HG02642 (cell line): Measurements from ENCODE around the gene ZCCHC7.
"Not testable (repeated sequence)": the region's sequence is repeated elsewhere in the genome, so short reads cannot be mapped to it uniquely, and the experiment has no call there.

Experiments
- ATAC-seq: cut with Tn5 transposase; IDR thresholded peaks from one replicate; pipeline ENCODE4 v1.9.1; 2021; ENCODE audit warnings: mild to moderate bottlenecking; ENCODE audit not compliant: unreplicated experiment, poor library complexity

Gene ZCCHC7

GRCh38 chr9:37290366-37290939, 170.1 kb downstream of the ZCCHC7 start:
- ATAC-seq, result no peak

DNA sequence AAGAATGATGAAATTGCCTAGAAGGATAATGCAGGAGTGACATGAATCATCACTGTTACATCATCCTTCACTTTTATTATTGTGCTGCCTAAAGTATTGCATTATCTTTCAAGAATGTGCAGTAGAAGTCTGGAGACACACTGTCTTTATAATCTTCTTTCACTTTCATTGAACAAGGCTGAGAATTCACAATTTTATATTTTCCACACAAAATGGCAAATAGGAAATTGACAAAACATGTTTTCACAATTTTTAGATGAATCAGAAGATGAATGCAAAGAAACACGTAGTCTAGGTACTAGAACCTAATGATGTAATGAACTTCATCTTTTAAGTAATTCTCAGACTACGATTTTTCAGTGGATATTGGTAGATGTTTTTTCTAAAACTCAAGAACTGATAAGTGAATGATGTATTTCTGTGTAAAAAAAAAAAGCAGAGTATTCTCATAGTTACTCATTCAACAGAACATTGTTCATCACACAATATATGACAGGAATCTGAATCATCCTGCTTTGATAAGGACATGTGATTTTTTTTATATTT, 170.6 kb downstream of the ZCCHC7 start:
- no peak for ATAC-seq

DNA sequence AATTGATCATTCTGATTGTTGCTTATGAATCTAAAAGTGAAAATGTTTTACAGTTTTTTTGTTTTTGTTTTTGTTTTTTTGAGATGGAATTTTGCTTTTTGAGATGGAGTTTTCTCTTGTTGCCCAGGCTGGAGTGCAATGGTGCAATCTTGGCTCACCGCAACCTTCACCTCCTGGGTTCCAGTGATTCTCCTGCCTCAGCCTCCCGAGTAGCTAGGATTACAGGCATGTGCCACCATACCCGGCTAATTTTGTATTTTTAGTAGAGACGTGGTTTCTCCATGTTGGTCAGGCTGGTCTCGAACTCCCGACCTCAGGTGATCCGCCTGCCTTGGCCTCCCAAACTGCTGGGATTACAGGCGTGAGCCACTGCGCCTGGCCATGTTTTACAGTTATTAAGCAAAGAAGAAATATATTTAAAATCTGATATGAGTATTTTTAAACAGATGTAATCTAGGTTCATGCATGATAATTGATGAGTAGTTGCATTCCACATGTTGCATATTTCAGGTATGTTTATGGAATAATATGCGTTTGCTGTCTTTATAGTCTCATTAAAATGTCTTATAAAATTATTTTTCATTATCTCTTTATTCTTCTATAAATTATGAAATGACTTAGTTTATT, 171.4 kb downstream of the ZCCHC7 start:
- ATAC-seq, result not testable (repeated sequence)

DNA sequence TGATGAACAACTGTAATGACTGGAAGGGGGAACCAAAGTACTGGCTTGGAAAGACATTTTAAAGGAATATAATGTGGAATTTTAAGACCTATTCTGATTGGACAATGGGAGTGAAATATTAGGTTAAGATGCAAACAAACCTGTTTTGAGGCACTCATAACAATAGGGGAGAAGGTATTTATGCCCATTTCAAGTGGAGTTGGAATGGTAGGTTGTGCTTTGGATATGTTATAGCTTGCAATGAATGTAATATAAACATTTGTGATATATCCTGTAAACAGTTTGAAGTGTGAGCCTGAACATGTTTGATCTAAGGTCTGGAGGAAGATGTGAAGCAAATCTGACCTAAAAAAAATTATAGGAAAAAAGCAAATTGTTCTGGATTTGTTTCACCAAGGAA, 172.5 kb downstream of the ZCCHC7 start:
- no peak for ATAC-seq

GRCh38 chr9:37293664-37294524, 173.5 kb downstream of the ZCCHC7 start:
- peak; percentile 59 for ATAC-seq

- ATAC-seq, result no peak
Measured at GRCh38 chr9:37295178-37295577, 174.8 kb downstream of the ZCCHC7 start.

DNA sequence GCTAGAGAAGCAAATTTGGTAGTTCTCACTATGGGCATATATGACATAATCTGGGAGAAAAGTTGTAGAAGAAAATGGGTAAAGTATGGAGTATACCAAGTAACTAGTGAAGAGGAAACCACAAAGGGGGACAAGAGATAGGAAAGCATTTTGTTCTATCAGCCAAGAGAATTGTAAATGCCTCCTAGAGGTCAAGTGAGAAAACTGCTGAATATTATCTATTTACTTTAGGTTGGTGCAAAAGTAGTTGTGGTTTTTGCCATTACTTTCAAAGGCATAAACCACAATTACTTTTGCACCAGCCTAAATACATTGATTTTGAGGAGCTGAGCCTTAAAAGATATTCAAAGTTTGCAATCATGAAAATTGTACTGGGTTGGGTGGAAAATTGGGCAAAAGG, 175.4 kb downstream of the ZCCHC7 start:
- no peak for ATAC-seq

DNA sequence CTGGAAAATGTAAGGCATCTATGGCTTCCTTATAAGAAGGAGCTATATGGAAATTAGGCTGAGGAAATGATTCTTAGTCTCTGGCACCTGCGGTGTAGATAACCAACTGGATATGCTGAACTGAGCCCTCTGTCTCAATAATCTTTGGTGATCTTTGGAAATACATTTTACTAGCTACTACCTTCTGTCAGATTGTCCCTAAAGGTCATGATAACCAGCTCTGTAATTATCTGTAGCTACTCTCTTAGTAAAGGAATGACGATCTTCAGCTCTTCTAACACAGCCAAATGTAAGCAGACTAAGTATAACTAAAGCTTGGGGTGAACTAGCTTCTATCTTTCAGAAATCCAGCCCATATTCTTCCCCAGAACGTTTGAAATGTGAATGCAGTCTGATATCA, 177.2 kb downstream of the ZCCHC7 start:
- no peak for ATAC-seq

DNA sequence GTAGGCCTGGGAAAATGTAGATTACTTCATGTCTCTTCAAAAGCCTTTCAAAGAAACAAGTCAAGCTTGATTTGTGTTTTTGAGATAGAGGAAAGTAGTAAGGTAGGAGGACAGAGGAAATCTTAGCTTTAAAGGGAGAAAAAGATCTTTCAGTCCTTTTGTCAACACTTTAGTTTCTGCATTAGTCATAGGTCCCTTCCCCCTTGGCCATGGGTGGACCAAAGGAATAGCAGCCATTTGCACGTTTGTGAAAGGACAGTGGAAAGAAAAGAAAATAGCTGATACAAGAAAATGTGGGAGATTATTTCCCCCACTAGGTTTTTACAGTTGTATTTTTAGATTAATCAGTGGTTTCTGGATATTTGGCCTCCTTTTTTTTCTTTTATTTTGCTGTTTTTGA, 180.2 kb downstream of the ZCCHC7 start:
- no peak for ATAC-seq

DNA sequence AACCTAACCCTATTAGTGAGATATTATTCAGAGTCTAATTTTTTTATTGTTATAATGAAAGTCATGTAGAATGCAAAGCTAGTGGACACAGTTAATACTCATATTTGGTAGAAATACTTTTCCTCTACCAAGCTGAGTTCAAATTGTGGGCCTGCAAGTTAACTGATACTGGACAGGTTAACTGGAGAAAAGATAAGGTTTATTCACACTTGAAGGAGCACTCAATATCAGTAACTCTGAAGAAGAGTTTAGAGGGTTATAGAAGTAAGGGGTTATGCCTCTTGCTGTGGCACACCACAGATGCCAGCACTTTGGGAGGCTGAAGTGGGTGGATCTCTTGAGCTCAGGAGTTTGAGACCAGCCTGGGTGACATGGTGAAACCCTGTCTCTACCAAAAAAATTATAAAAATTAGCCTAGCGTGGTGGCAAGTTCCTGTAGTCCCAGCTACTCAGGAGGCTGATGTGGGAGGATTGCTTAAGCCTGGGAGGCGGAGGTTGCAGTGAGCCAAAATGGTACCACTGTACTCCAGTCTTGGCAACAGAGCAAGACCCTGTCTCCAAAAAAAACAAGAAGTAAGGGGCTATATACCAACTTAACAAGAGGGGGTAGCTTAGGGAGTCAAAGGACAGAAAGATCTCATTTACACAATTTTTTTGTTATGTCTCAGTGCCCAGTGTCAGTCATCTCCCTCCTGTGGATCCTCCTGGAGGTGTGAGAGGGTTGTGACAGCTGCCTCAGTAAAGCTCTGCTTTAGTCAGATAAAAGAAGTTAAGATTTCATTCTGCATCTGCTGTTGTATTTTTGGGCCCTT, 180.9 kb downstream of the ZCCHC7 start:
- no peak for ATAC-seq

- ATAC-seq, result no peak
Measured at GRCh38 chr9:37301854-37302172, 181.4 kb downstream of the ZCCHC7 start.

DNA sequence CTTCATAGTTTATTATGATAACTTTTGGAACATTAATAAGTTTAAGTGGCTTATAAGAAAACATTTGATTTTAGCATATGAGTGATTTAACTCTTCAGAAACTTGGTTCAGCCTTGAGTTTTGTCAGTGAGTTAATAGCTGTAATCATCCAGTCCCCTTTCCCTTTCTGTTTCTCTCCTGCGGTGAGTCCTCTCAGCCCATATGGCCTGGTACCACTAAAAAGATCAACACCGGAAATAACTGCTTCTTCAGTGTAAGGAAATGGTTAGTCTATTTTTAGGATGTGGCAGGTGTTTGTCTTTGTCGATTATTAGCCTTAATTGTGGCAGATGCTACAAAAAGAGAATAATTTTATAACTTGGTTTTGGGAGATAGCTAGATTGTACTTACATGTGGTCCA, 181.9 kb downstream of the ZCCHC7 start:
- ATAC-seq, result peak; percentile 83

GRCh38 chr9:37303272-37303671, 182.9 kb downstream of the ZCCHC7 start:
- ATAC-seq, result not testable (repeated sequence)

DNA sequence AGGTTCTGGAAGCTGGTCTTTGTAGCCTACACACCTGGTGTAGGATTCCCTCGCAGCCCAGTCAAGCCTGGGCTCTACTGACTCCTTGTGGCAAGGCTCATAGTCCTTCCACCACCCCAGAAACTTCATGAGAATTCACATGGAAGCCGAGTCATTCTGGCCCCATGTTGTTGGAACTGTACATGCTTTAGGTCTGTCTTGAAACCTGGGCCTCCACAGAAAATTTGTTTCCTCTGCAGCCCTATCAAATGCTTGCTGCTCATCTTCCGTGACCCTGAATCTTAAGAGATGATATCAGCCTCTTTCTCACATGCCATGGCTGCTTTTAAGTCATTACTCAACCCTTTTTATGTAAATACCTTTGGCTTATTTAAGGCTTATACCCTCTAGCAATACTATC, 188.8 kb downstream of the ZCCHC7 start:
- ATAC-seq, result no peak

DNA sequence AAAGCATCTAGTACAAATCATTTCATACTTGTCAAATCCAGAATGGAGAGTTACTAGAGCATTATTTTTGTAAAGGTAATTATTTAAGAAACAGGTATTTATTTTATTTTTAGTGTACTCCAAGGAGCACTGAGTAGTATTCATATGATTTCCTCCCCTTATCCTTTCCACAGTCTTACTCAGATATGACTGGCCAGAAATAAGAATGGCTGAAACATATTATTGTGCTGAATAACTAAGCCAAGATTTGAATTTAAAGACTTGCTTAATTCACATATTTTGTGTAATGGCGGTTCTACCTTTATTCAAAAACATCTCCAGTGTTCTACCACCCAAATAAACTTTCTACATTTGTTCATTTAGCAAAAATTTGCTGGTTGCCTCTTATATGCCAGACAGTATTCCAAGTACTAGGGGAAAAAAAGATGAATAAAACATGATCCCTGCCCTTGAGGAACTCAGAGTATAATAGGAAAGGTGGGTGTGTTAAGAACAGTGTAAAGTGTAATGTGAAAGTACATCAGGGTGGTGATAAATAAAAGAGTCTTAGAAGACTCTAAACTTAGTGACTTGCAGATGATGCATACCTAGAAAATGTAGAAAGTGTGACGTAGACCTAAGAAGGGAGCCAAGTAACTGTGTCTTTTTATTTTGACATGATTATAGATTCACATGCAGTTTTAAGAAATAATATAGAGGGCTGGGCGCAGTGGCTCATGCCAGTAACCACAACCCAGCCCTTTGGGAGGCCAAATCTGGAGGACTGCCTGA, 191.7 kb downstream of the ZCCHC7 start:
- ATAC-seq, result no peak

DNA sequence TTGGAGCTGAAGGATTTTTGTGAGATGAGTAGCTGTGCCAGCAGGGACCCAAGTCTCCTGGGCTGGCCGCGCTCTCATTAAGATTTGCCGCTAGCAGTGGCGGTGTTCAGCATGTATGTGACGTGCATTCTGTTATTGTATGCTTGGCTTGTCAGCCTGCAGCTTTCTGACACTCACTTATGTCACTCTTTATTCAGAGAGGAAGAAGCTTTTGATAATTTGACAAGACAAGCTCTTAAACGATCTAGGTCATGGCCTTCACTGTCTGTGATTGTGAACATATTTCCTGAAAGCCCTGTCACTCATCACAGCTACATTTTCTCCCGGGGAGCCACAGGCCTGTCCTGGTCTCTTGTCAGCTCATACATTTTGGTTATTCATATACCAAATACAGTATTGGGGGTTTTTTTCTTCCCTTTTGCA, 203.9 kb downstream of the ZCCHC7 start:
- ATAC-seq, result peak; percentile 62

DNA sequence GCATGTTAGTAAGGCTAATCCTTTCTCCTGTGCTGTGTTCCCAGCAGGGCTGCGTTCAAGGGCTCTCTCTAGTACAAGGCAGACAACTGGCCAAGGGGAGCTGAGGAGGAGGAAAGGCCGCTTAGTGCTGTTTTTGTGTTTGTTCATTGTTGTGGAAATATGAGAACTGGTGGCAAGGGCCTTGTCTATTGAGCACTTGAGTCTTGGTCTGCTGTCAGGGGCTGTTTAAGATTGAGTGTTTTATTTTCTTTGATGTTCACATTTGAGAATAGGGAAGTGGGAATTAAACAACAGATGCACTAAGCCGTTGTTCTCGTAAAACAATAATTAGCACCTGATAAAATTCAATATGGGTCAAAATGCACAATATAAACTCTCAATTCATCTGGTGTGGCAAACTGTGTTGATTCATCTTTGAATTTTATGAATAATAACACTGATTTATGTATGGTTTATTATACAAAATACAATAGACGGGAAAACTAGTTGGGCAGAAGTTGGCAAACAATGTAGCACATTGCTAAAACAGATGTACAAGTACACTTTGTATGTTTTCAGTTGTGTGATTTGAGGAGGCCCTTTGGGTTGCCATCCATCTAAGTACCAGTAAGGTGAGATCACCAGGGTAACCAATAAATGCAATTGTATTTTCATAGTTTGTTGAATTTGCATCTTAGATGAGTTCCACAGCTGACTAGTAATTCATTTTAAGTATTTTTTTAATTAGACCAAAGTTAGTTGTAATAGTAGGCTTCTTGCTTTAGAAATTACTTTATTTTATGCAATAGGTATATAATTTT, 204.5 kb downstream of the ZCCHC7 start:
- ATAC-seq, result peak; percentile 23

DNA sequence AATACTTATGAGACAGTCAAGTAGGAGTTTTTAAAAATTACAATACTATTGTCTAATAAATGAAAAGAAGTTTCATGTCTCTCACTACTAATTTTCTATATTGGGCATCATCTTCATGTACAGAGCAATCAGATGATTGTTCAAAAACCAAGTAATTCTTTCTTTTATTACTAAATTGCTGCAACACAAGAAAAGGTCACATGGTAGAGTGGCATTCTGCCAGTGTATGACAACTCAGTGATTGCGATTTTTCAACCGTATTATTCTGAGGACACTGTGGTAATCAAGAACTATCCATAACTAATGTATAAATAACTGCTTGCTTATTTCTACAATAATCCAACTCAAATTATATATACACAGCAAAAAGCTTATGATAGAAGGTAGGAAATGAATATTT, 205.4 kb downstream of the ZCCHC7 start:
- ATAC-seq, result no peak

DNA sequence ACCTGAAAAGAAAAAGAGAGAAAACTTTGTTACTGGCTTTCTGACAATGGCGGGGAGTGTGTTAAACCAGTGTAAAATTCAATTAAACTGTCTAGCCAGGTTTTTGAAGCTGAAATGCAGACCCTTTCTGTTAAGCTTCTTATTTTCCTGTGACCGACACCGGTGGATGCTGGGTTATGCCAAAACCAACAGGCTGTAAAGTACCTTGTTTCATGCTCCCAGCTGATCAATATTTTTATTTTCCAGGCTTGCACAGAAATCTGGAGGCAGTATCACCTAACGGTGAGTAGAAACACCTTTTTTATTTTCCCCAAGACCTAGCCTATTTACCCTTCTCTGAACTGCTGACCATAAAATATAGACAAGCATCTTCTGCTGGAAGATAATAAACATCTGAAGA, 207.2 kb downstream of the ZCCHC7 start:
- no peak for ATAC-seq
